Stimulated activated naive CD8-positive, alpha-beta T cell treated with anti-CD3 and anti-CD28 coated beads, Interleukin-15, amount 100 ng/mL, for 72 hours (primary cell): ENCODE results near the gene CLEC2B.
"Not testable (repeated sequence)": the region's sequence is repeated elsewhere in the genome, so short reads cannot be mapped to it uniquely, and the experiment has no call there.

Experiments
- ATAC-seq: fragments of 150-1000 bp; cut with Tn5 transposase; 2 replicates; pipeline ENCODE4 v1.10.0; 2021; ENCODE audit warnings: mild to moderate bottlenecking, moderate library complexity
- DNase-seq, 2 donors: peaks; one replicate each; pipeline ENCODE4 v3.0.0; 2021 to 2022
- H3K27ac Mint-ChIP-seq, 2 donors: one replicate each; pipeline ENCODE4 v1.8.0; 2022; ENCODE audit warnings: mild to moderate bottlenecking in 2 of 2, mixed read lengths in 2 of 2, moderate library complexity in 2 of 2
- H3K27me3 Mint-ChIP-seq: one replicate; pipeline ENCODE4 v1.8.0; 2022; ENCODE audit warnings: mixed read lengths
- H3K4me1 Mint-ChIP-seq: one replicate; pipeline ENCODE4 v1.8.0; 2022; ENCODE audit warnings: mild to moderate bottlenecking, mixed read lengths
- H3K4me3 Mint-ChIP-seq, 2 donors: one replicate each; pipeline ENCODE4 v1.8.0; 2022; ENCODE audit warnings: mild to moderate bottlenecking in 2 of 2, mixed read lengths in 2 of 2, moderate library complexity in 1 of 2
- H3K9me3 Mint-ChIP-seq, 2 donors: one replicate each; pipeline ENCODE4 v1.8.0; 2022; ENCODE audit warnings: mixed read lengths in 2 of 2

CLEC2B gene

GRCh38 chr12:9881988-9882387, 12.8 kb upstream of the CLEC2B start:
- no peak overlapping the region for H3K4me3 Mint-ChIP-seq

GRCh38 chr12:9881246-9881645, 12.1 kb upstream of the CLEC2B start, which contains the start of gene KLRF2:
TSS of gene KLRF2 (plus strand) at chr12:9881489. CDS start at chr12:9881596, 107 bp downstream.
- Mint-ChIP-seq H3K4me3 (no peak within 1 kb of the TSS), H3K9me3 (no peaks in the 10 kb centered on the region), H3K27ac (no peak within 1 kb of the TSS), H3K4me1 (peaks cover 6% of the 10 kb centered on the region), H3K27me3 (no peaks in the 10 kb centered on the region)
- DNase-seq (no peak), ATAC-seq (no peak)

More at GRCh38 chr12:9881988-9882387, 12.8 kb upstream of the CLEC2B start:
- Mint-ChIP-seq H3K27me3 (no peaks in the 10 kb centered on the region), H3K27ac (no peak overlapping the region), H3K4me1 (peaks cover 6% of the 10 kb centered on the region), H3K9me3 (no peaks in the 10 kb centered on the region)
- no peak for DNase-seq
- ATAC-seq: no peak

- DNase-seq (no peak), ATAC-seq (no peak)
- Mint-ChIP-seq H3K4me1 (peaks cover 6% of the 10 kb centered on the region), H3K27ac (no peak overlapping the region), H3K27me3 (no peaks in the 10 kb centered on the region), H3K9me3 (no peaks in the 10 kb centered on the region), H3K4me3 (no peak overlapping the region)
These were observed 11.5 kb upstream of the CLEC2B start for GRCh38 chr12:9880532-9881078.

- H3K27me3 Mint-ChIP-seq, DNase-seq, H3K4me3 Mint-ChIP-seq, H3K9me3 Mint-ChIP-seq, ATAC-seq, H3K27ac Mint-ChIP-seq: not testable (repeated sequence)
- H3K4me1 Mint-ChIP-seq: peaks cover 20% of the 10 kb centered on the region
These were observed 7.0 kb upstream of the CLEC2B start for GRCh38 chr12:9876120-9876519.

- Mint-ChIP-seq H3K4me3 (no peak overlapping the region), H3K4me1 (peaks cover 29% of the 10 kb centered on the region), H3K9me3 (no peaks in the 10 kb centered on the region), H3K27ac (no peak overlapping the region), H3K27me3 (no peaks in the 10 kb centered on the region)
- ATAC-seq: no peak
- DNase-seq: no peak
These were observed 3.6 kb upstream of the CLEC2B start for GRCh38 chr12:9872742-9873141.

GRCh38 chr12:9872162-9872561, 3.0 kb upstream of the CLEC2B start:
- DNase-seq: no peak
- Mint-ChIP-seq H3K4me1 (peaks cover 29% of the 10 kb centered on the region), H3K9me3 (no peaks in the 10 kb centered on the region), H3K4me3 (no peak overlapping the region), H3K27ac (no peak overlapping the region), H3K27me3 (no peaks in the 10 kb centered on the region)
- ATAC-seq: peak; percentile 55

GRCh38 chr12:9870286-9870866, 1.2 kb upstream of the CLEC2B start:
- no peaks in the 10 kb centered on the region for H3K9me3 Mint-ChIP-seq
- H3K27ac Mint-ChIP-seq: peak overlapping the region; percentile 99
- H3K27me3 Mint-ChIP-seq: no peaks in the 10 kb centered on the region
- no peak for ATAC-seq
- H3K4me3 Mint-ChIP-seq: peak overlapping the region; percentile 90 to 96
- H3K4me1 Mint-ChIP-seq: peaks cover 29% of the 10 kb centered on the region
- no peak for DNase-seq

- Mint-ChIP-seq H3K27ac (peak overlapping the region; percentile 99), H3K9me3 (peaks cover 2 to 4% of the 10 kb centered on the region in 2 donors), H3K4me1 (peaks cover 38% of the 10 kb centered on the region), H3K27me3 (no peaks in the 10 kb centered on the region), H3K4me3 (peak overlapping the region; percentile 90 to 96)
- no peak for DNase-seq
- no peak for ATAC-seq
These were observed 225 bp downstream of the CLEC2B start for GRCh38 chr12:9868951-9869306.

GRCh38 chr12:9868311-9868801, 798 bp downstream of the CLEC2B start:
- ATAC-seq (no peak), DNase-seq (no peak)
- peak overlapping the region; percentile 99 for H3K27ac Mint-ChIP-seq
- peaks cover 8 to 10% of the 10 kb centered on the region in 2 donors for H3K9me3 Mint-ChIP-seq
- H3K4me3 Mint-ChIP-seq: peak overlapping the region; percentile 90 to 96
- H3K27me3 Mint-ChIP-seq: no peaks in the 10 kb centered on the region
- peaks cover 44% of the 10 kb centered on the region for H3K4me1 Mint-ChIP-seq

- H3K27me3 Mint-ChIP-seq: no peaks in the 10 kb centered on the region
- H3K27ac Mint-ChIP-seq: peak overlapping the region; percentile 82 to 93
- peaks cover 47% of the 10 kb centered on the region for H3K4me1 Mint-ChIP-seq
- DNase-seq (no peak), ATAC-seq (no peak)
- peaks cover 14 to 16% of the 10 kb centered on the region in 2 donors for H3K9me3 Mint-ChIP-seq
- peak overlapping the region; percentile 80 to 95 for H3K4me3 Mint-ChIP-seq
These were observed 1.6 kb downstream of the CLEC2B start for GRCh38 chr12:9867531-9867930.

GRCh38 chr12:9866860-9867269, 2.3 kb downstream of the CLEC2B start:
- peak overlapping the region; percentile 88 to 96 for H3K27ac Mint-ChIP-seq
- DNase-seq: no peak
- peak overlapping the region; percentile 80 to 95 for H3K4me3 Mint-ChIP-seq
- peak; percentile 19 for ATAC-seq
- peaks cover 44% of the 10 kb centered on the region for H3K4me1 Mint-ChIP-seq
- H3K27me3 Mint-ChIP-seq: no peaks in the 10 kb centered on the region
- H3K9me3 Mint-ChIP-seq: peaks cover 14 to 18% of the 10 kb centered on the region in 2 donors

GRCh38 chr12:9864913-9865675, 4.1 kb downstream of the CLEC2B start:
- peak; percentile 53 for ATAC-seq
- no peak for DNase-seq
- H3K4me1 Mint-ChIP-seq: peaks cover 39% of the 10 kb centered on the region
- peak overlapping the region; percentile 80 to 95 for H3K4me3 Mint-ChIP-seq
- H3K27me3 Mint-ChIP-seq: no peaks in the 10 kb centered on the region
- peak overlapping the region; percentile 79 to 85 for H3K27ac Mint-ChIP-seq
- H3K9me3 Mint-ChIP-seq: peaks cover 14 to 18% of the 10 kb centered on the region in 2 donors

GRCh38 chr12:9858135-9858534, 11.0 kb downstream of the CLEC2B start:
- no peaks in the 10 kb centered on the region for H3K27me3 Mint-ChIP-seq
- peaks cover 73% of the 10 kb centered on the region for H3K4me1 Mint-ChIP-seq
- DNase-seq (no peak), ATAC-seq (no peak)
- no peak overlapping the region for H3K4me3 Mint-ChIP-seq
- peaks cover 2 to 8% of the 10 kb centered on the region in 2 donors for H3K9me3 Mint-ChIP-seq
- H3K27ac Mint-ChIP-seq: no peak overlapping the region

- no peak for DNase-seq
- Mint-ChIP-seq H3K27ac (no peak overlapping the region), H3K27me3 (no peaks in the 10 kb centered on the region), H3K4me3 (no peak overlapping the region), H3K4me1 (peaks cover 71% of the 10 kb centered on the region), H3K9me3 (no peaks in the 10 kb centered on the region)
- ATAC-seq: no peak
These were observed 12.3 kb downstream of the CLEC2B start for GRCh38 chr12:9856894-9857293.

GRCh38 chr12:9856151-9856550, 13.0 kb downstream of the CLEC2B start:
- no peak overlapping the region for H3K27ac Mint-ChIP-seq
- no peaks in the 10 kb centered on the region for H3K27me3 Mint-ChIP-seq
- no peak for DNase-seq

GRCh38 chr12:9851927-9852326, 17.2 kb downstream of the CLEC2B start:
- H3K27me3 Mint-ChIP-seq: no peaks in the 10 kb centered on the region
- ATAC-seq (no peak), DNase-seq (no peak)
- peak overlapping the region in 1 of 2 donors; percentile 56 for H3K27ac Mint-ChIP-seq
- H3K4me1 Mint-ChIP-seq: peaks cover 41% of the 10 kb centered on the region
- H3K4me3 Mint-ChIP-seq: no peak overlapping the region
- peaks cover 7 to 20% of the 10 kb centered on the region in 2 donors for H3K9me3 Mint-ChIP-seq

More at GRCh38 chr12:9856151-9856550, 13.0 kb downstream of the CLEC2B start:
- Mint-ChIP-seq H3K4me1 (peaks cover 69% of the 10 kb centered on the region), H3K4me3 (no peak overlapping the region), H3K9me3 (no peaks in the 10 kb centered on the region)
- ATAC-seq: no peak
